ENCODE results near the gene CYP4V2.

The CYP4V2 gene

GRCh38 chr4:186191200-186192065 is at the start of gene CYP4V2:
TSS of gene CYP4V2 (plus strand) at chr4:186191567. CDS start at chr4:186191824, 257 bp downstream.
- DNase-seq (ENCODE audit: low spot score): peak; percentile 59

GRCh38 chr4:186144198-186144945 is 47.0 kb upstream of the CYP4V2 start:
- peak; percentile 66 for DNase-seq (ENCODE audit: low spot score)

- DNase-seq (ENCODE audit: low spot score): peak; percentile 63
Observed at GRCh38 chr4:186144946-186145569, 46.3 kb upstream of the CYP4V2 start.

GRCh38 chr4:186146458-186146857 is 44.9 kb upstream of the CYP4V2 start:
- DNase-seq (ENCODE audit: low spot score): peak; percentile 8

GRCh38 chr4:186148336-186148975 is 42.9 kb upstream of the CYP4V2 start:
- no peak for DNase-seq (ENCODE audit: low spot score)

GRCh38 chr4:186149872-186150271 is 41.5 kb upstream of the CYP4V2 start:
- DNase-seq (ENCODE audit: low spot score): peak; percentile 27

GRCh38 chr4:186150926-186151325 is 40.4 kb upstream of the CYP4V2 start:
- no peak for DNase-seq (ENCODE audit: low spot score)

- no peak for DNase-seq (ENCODE audit: low spot score)
Observed at GRCh38 chr4:186151499-186151898, 39.9 kb upstream of the CYP4V2 start.

GRCh38 chr4:186158021-186158813 is 33.1 kb upstream of the CYP4V2 start:
- DNase-seq (ENCODE audit: low spot score): no peak

- no peak for DNase-seq (ENCODE audit: low spot score)
Observed at GRCh38 chr4:186158966-186159365, 32.4 kb upstream of the CYP4V2 start.

- DNase-seq (ENCODE audit: low spot score): no peak
Observed at GRCh38 chr4:186159613-186160012, 31.8 kb upstream of the CYP4V2 start.

- no peak for DNase-seq (ENCODE audit: low spot score)
Observed at GRCh38 chr4:186161138-186161537, 30.2 kb upstream of the CYP4V2 start.

- no peak for DNase-seq (ENCODE audit: low spot score)
Observed at GRCh38 chr4:186166852-186167512, 24.4 kb upstream of the CYP4V2 start.

- no peak for DNase-seq (ENCODE audit: low spot score)
Observed at GRCh38 chr4:186167605-186168004, 23.8 kb upstream of the CYP4V2 start.

GRCh38 chr4:186168750-186169149 is 22.6 kb upstream of the CYP4V2 start:
- no peak for DNase-seq (ENCODE audit: low spot score)

GRCh38 chr4:186169333-186169944 is 21.9 kb upstream of the CYP4V2 start:
- no peak for DNase-seq (ENCODE audit: low spot score)

- DNase-seq (ENCODE audit: low spot score): no peak
Observed at GRCh38 chr4:186169945-186170802, 21.2 kb upstream of the CYP4V2 start.

GRCh38 chr4:186170966-186171365 is 20.4 kb upstream of the CYP4V2 start:
- DNase-seq (ENCODE audit: low spot score): no peak

- no peak for DNase-seq (ENCODE audit: low spot score)
Observed at GRCh38 chr4:186172546-186172945, 18.8 kb upstream of the CYP4V2 start.

Data from cerebellar cortex (tissue), 1 donor.